PC-3 (cell line): Measurements from ENCODE around the gene P2RY6. TPM values are rescaled to one million over a fixed set of nuclear protein-coding genes. Genes with fewer than 3 reads are reported as not detected.
A peak's percentile ranks its signal among the peaks of the same experiment; 100 is the strongest.

Experiments
- ATAC-seq: fragments of 200-7000 bp; cut with Tn5 transposase; 2 replicates; pipeline ENCODE4 v1.9.1; 2020; ENCODE audit warnings: mild to moderate bottlenecking, moderate library complexity
- BruUV-seq: library from RNA; stranded (reverse); fragments of 400-500 nt; replicated peaks from 2 replicates; lab custom pipeline; 2021; lab: Mats Ljungman, UMichigan
- CTCF ChIA-PET: fragments of 300-600 bp; sonication (Branson Sonifier 250); formaldehyde crosslinking; loops from one replicate; lab custom pipeline; 2022; ENCODE audit warnings: antibody characterized with exemption; lab: Charles Lee
- POLR2A ChIA-PET: fragments of 300-600 bp; sonication (Branson Sonifier 250); formaldehyde crosslinking; loops from one replicate; lab custom pipeline; 2022; ENCODE audit warnings: antibody characterized with exemption; ENCODE audit not compliant: unreplicated experiment; lab: Charles Lee
- DNase-seq: peaks from one replicate; pipeline ENCODE4 v3.0.0-alpha.2; 2015
- H2AFZ ChIP-seq: fragments of 300-600 bp; sonication (generic); 2 replicates; pipeline ENCODE4 v1.6.0; 2016; ENCODE audit warnings: antibody characterized with exemption, low read length
- H3F3A ChIP-seq: fragments of 300-600 bp; sonication (generic); one replicate; pipeline ENCODE4 v1.6.0; 2017; ENCODE audit warnings: antibody characterized with exemption, low read length, control low read depth, mild to moderate bottlenecking; ENCODE audit not compliant: unreplicated experiment
- H3K27ac ChIP-seq: fragments of 300-600 bp; sonication (generic); 2 replicates; pipeline ENCODE4 v1.5.1; 2016; ENCODE audit warnings: mild to moderate bottlenecking, low read length
- H3K27me3 ChIP-seq: fragments of 300-600 bp; sonication (generic); 2 replicates; pipeline ENCODE4 v1.6.1; 2016; ENCODE audit warnings: low read length, mixed read lengths
- H3K36me3 ChIP-seq: fragments of 300-600 bp; sonication (generic); 2 replicates; pipeline ENCODE4 v1.6.1; 2016; ENCODE audit warnings: low read depth, mixed run types, low read length, mixed read lengths
- H3K4me1 ChIP-seq: fragments of 300-600 bp; sonication (generic); 2 replicates; pipeline ENCODE4 v1.5.1; 2016; ENCODE audit warnings: low read length; ENCODE audit not compliant: insufficient read depth
- H3K4me2 ChIP-seq: fragments of 300-600 bp; sonication (generic); 2 replicates; pipeline ENCODE4 v1.6.0; 2016; ENCODE audit warnings: low read length
- H3K4me3 ChIP-seq: fragments of 300-600 bp; sonication (generic); 2 replicates; pipeline ENCODE4 v1.5.1; 2016; ENCODE audit warnings: mild to moderate bottlenecking, low read length, mixed read lengths
- H3K79me2 ChIP-seq: fragments of 300-600 bp; sonication (generic); 2 replicates; pipeline ENCODE4 v1.6.1; 2017; ENCODE audit warnings: low read length, mixed read lengths
- H3K9ac ChIP-seq: fragments of 300-600 bp; sonication (generic); 2 replicates; pipeline ENCODE4 v1.6.0; 2016; ENCODE audit warnings: mild to moderate bottlenecking, low read length
- H3K9me2 ChIP-seq: fragments of 300-600 bp; sonication (generic); replicated peaks from 2 replicates; pipeline ENCODE4 v1.6.1; 2016; ENCODE audit warnings: mixed run types, low read length, mixed read lengths
- H3K9me3 ChIP-seq: fragments of 300-600 bp; sonication (generic); 2 replicates; pipeline ENCODE4 v1.6.1; 2016; ENCODE audit warnings: low read length, mixed read lengths
- H4K20me1 ChIP-seq: fragments of 300-600 bp; sonication (generic); 2 replicates; pipeline ENCODE4 v1.6.1; 2016; ENCODE audit warnings: low read length, mixed read lengths
- CTCF ChIP-seq: fragments of 300-600 bp; sonication (generic); conservative IDR thresholded peaks from 2 replicates; pipeline ENCODE4 v1.5.1; 2017; ENCODE audit warnings: antibody characterized with exemption, low read depth, mild to moderate bottlenecking, low read length
- EZH2 ChIP-seq: fragments of 300-600 bp; sonication (generic); IDR thresholded peaks from one replicate; pipeline ENCODE4 v1.6.1; 2017; ENCODE audit warnings: antibody characterized with exemption, mild to moderate bottlenecking, low read length; ENCODE audit not compliant: unreplicated experiment
- EZH2phosphoT487 ChIP-seq: fragments of 300-600 bp; sonication (generic); IDR thresholded peaks from 2 replicates; pipeline ENCODE4 v1.6.1; 2018; ENCODE audit warnings: mild to moderate bottlenecking, antibody characterized with exemption, low read length, borderline replicate concordance
- intact Hi-C: fragments of 100-400 bp; cut with micrococcal nuclease; formaldehyde crosslinking; loops from 2 replicates; pipeline ENCODE4 v1.9.0; 2023
- total RNA-seq: library from RNA; depleted of rRNA; stranded (reverse); fragments of >200 nt; gene quantifications from 2 replicates; pipeline ENCODE4 v1.2.3, GENCODE V29; 2014

The P2RY6 gene
- total RNA-seq, 1 experiment from 2014 or later = 2.0 TPM

GRCh38 chr11:73237471-73238290 is 34.5 kb upstream of the P2RY6 start:
- intact Hi-C loops = loop anchor here (1.0 to 2.0 kb wide), 3 partner anchors 43 to 413 kb away; no protein-coding TSS in a partner anchor
- no peaks in the 10 kb centered on the region for H3F3A ChIP-seq
- no peaks in the 10 kb centered on the region for H3K9me2 ChIP-seq
- H3K27ac ChIP-seq = 0 out of 2 replicates have a peak overlapping the region, but pooled peaks have one; percentile 9
- peaks cover 6% of the 10 kb centered on the region; the same call in 1 of the 2 replicates for H3K79me2 ChIP-seq
- H3K4me1 ChIP-seq = peaks cover 38% of the 10 kb centered on the region
- ATAC-seq (no peak), DNase-seq (no peak)
- no peak overlapping the region for H3K4me2 ChIP-seq
- ChIA-PET CTCF (interaction anchor here (1.1 to 2.2 kb wide), 2 partner anchors 18 to 51 kb away, joined by 5 to 32 read pairs; no protein-coding TSS in a partner anchor), POLR2A (no interaction called here)
- H3K9me3 ChIP-seq = no peaks in the 10 kb centered on the region
- BruUV-seq = no TSS peak
- H3K27me3 ChIP-seq = no peaks in the 10 kb centered on the region
- TF ChIP-seq EZH2 (no peak), CTCF (no peak), EZH2phosphoT487 (no peak)
- no peaks in the 10 kb centered on the region for H4K20me1 ChIP-seq
- no peak overlapping the region for H2AFZ ChIP-seq
- no peak overlapping the region for H3K9ac ChIP-seq
- peaks cover 36% of the 10 kb centered on the region for H3K36me3 ChIP-seq
- no peak overlapping the region for H3K4me3 ChIP-seq

DNA sequence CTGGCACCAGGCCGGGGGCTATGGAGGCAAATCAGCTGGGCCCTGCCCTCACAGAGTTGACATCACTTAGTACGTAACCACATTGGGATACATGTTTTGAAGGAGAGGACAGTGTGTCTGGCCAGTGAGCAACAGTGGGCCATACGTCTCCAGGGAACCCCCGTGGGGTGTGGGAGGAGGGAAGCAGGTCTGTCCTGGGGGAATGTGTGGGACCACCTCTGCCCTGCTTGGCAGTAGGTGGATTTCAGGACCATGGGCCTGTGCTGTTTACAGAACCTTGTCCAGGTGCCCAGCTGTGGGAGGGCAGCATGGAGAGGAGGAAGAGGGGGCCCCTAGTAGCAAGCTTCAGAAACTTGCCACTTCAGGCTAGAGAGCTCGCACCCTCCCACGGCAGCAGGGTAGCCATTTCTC is 33.0 kb upstream of the P2RY6 start:
- CTCF ChIA-PET = no interaction called here
- no TSS peak for BruUV-seq
- intact Hi-C loops = no loop called here

More for the DNA sequence above, 33.0 kb upstream of the P2RY6 start:
- H3K27me3 ChIP-seq = no peaks in the 10 kb centered on the region
- H3K27ac ChIP-seq = no peak overlapping the region
- H3K4me3 ChIP-seq = no peak overlapping the region
- POLR2A ChIA-PET = no interaction called here
- ATAC-seq (no peak), DNase-seq (no peak)
- no peak overlapping the region for H3K9ac ChIP-seq
- no peaks in the 10 kb centered on the region for H3F3A ChIP-seq
- no peaks in the 10 kb centered on the region for H3K9me2 ChIP-seq
- H3K79me2 ChIP-seq = peaks cover 6% of the 10 kb centered on the region; the same call in 1 of the 2 replicates
- H2AFZ ChIP-seq = no peak overlapping the region
- peaks cover 38% of the 10 kb centered on the region for H3K4me1 ChIP-seq
- TF ChIP-seq EZH2 (no peak), CTCF (no peak), EZH2phosphoT487 (no peak)
- no peak overlapping the region for H3K4me2 ChIP-seq
- H3K36me3 ChIP-seq = peaks cover 31% of the 10 kb centered on the region
- no peaks in the 10 kb centered on the region for H4K20me1 ChIP-seq
- H3K9me3 ChIP-seq = no peaks in the 10 kb centered on the region
